SK-N-SH (cell line): ENCODE results near the gene SIGLEC1. TPM values are rescaled to one million over a fixed set of nuclear protein-coding genes. Genes with fewer than 3 reads are reported as not detected.

ENCODE experiments used
- CTCF ChIA-PET: fragments of 300-600, 350-600 bp; formaldehyde crosslinking; extraction: SDS; loops from one replicate; lab custom pipeline; 2021; lab: Yijun Ruan, JAX
- POLR2A ChIA-PET: fragments of 350-600 bp; sonication (Branson Sonifier 250); formaldehyde crosslinking; extraction: SDS; loops from one replicate; lab custom pipeline; 2020; ENCODE audit warnings: antibody characterized with exemption, inconsistent platforms; lab: Yijun Ruan, JAX
- DNase-seq: peaks from one replicate; pipeline ENCODE4 v3.0.0; 2012
- H2AFZ ChIP-seq: fragments of 200-600 bp; sonication (generic); 2 replicates; pipeline ENCODE4 v1.8.1; 2016; ENCODE audit warnings: antibody characterized with exemption, mild to moderate bottlenecking, low read depth
- H3F3A ChIP-seq: fragments of 200-600 bp; sonication (generic); replicated peaks from 2 replicates; pipeline ENCODE3; 2016; ENCODE audit warnings: antibody characterized with exemption, mild to moderate bottlenecking; ENCODE audit not compliant: insufficient read depth
- H3K27ac ChIP-seq, 2 experiments: fragments of 200-500 bp in 1 of 2; fragments of 200-600 bp in 1 of 2; sonication (Bioruptor generic) in 1 of 2; sonication (generic), shearing (Covaris generic) in 1 of 2; 2 replicates each; pipeline versions ENCODE4 v1.5.1 to v1.6.1; 2014 to 2016; ENCODE audit warnings: low read depth in 2 of 2, inconsistent platforms in 1 of 2, low read length in 1 of 2, mild to moderate bottlenecking in 1 of 2, mixed read lengths in 1 of 2
- H3K27me3 ChIP-seq: fragments of 200-600 bp; sonication (generic), shearing (Covaris generic); 2 replicates; pipeline ENCODE4 v1.6.1; 2016; ENCODE audit warnings: mixed run types; ENCODE audit not compliant: insufficient read depth
- H3K36me3 ChIP-seq, 2 experiments: fragments of 200-500 bp in 1 of 2; fragments of 200-600 bp in 1 of 2; sonication (Bioruptor generic) in 1 of 2; sonication (generic) in 1 of 2; replicated peaks in 1 of 2; 2 replicates each; pipeline versions ENCODE3 to v1.5.1; 2014 to 2016; ENCODE audit warnings: low read length in 1 of 2, mild to moderate bottlenecking in 1 of 2; ENCODE audit not compliant: insufficient read depth in 2 of 2, control insufficient read depth in 1 of 2
- H3K4me1 ChIP-seq, 2 experiments: fragments of 200-500 bp in 1 of 2; fragments of 200-600 bp in 1 of 2; sonication (Bioruptor generic) in 1 of 2; sonication (generic), shearing (Covaris generic) in 1 of 2; 2 replicates each; pipeline versions ENCODE4 v1.5.1 to v1.6.1; 2014 to 2016; ENCODE audit warnings: low read depth in 1 of 2, low read length in 1 of 2, mixed run types in 1 of 2; ENCODE audit not compliant: insufficient read depth in 2 of 2, control insufficient read depth in 1 of 2
- H3K4me2 ChIP-seq: fragments of 200-600 bp; sonication (generic), shearing (Covaris generic); 2 replicates; pipeline ENCODE4 v1.6.1; 2017; ENCODE audit warnings: mixed run types
- H3K4me3 ChIP-seq, 2 experiments: fragments of 200-500 bp in 1 of 2; fragments of 200-600 bp in 1 of 2; sonication (Bioruptor generic) in 1 of 2; sonication (generic), shearing (Covaris generic) in 1 of 2; 2 replicates each; pipeline versions ENCODE4 v1.5.1 to v1.8.1; 2014 to 2016; ENCODE audit warnings: low read depth in 2 of 2, inconsistent platforms in 1 of 2, low read length in 1 of 2, mild to moderate bottlenecking in 1 of 2, mixed read lengths in 1 of 2, moderate library complexity in 1 of 2
- H3K79me2 ChIP-seq: fragments of 200-600 bp; sonication (generic); 2 replicates; pipeline ENCODE4 v1.8.1; 2017; ENCODE audit warnings: mild to moderate bottlenecking; ENCODE audit not compliant: insufficient read depth
- H3K9ac ChIP-seq: fragments of 200-600 bp; sonication (generic); 2 replicates; pipeline ENCODE4 v1.6.1; 2017; ENCODE audit warnings: mixed run types
- H3K9me2 ChIP-seq: fragments of 200-600 bp; sonication (generic); 2 replicates; pipeline ENCODE4 v1.6.1; 2017; ENCODE audit warnings: mixed run types
- H3K9me3 ChIP-seq: fragments of 200-600 bp; sonication (generic); 2 replicates; pipeline ENCODE4 v1.6.1; 2017; ENCODE audit warnings: mixed run types, mild to moderate bottlenecking, moderate library complexity
- H4K20me1 ChIP-seq: fragments of 200-600 bp; sonication (generic); 2 replicates; pipeline ENCODE4 v1.6.1; 2017; ENCODE audit warnings: mild to moderate bottlenecking, mixed run types; ENCODE audit not compliant: insufficient read depth
- CHD2 ChIP-seq: fragments of 150-350 bp; IDR thresholded peaks from 2 replicates; pipeline ENCODE4 v1.6.1; 2018; ENCODE audit warnings: low read length; ENCODE audit not compliant: partially characterized antibody
- ELF1 ChIP-seq: IDR thresholded peaks from 2 replicates; pipeline ENCODE4 v1.4.0; 2012
- EP300 ChIP-seq, 2 experiments: IDR thresholded peaks; 2 replicates each; pipeline versions ENCODE4 v1.4.0 to v1.6.1; 2012; ENCODE audit warnings: borderline replicate concordance in 1 of 2, low read depth in 1 of 2, low read length in 1 of 2
- FOSL2 ChIP-seq: IDR thresholded peaks from 2 replicates; pipeline ENCODE4 v1.4.0; 2012; ENCODE audit warnings: low read depth, mild to moderate bottlenecking, moderate library complexity, borderline replicate concordance
- GABPA ChIP-seq: IDR thresholded peaks from 2 replicates; pipeline ENCODE4 v1.4.0; 2012; ENCODE audit warnings: low read depth, mild to moderate bottlenecking
- JUND ChIP-seq: IDR thresholded peaks from 2 replicates; pipeline ENCODE4 v1.4.0; 2012
- MEF2A ChIP-seq: IDR thresholded peaks from 2 replicates; pipeline ENCODE4 v1.4.0; 2012; ENCODE audit warnings: low read depth, borderline replicate concordance
- MXI1 ChIP-seq: IDR thresholded peaks from 2 replicates; pipeline ENCODE4 v1.6.1; 2012; ENCODE audit warnings: mild to moderate bottlenecking, low read depth, low read length, improper control_type of control experiment
- NFIC ChIP-seq: IDR thresholded peaks from 2 replicates; pipeline ENCODE4 v1.4.0; 2012; ENCODE audit warnings: borderline replicate concordance
- NRF1 ChIP-seq: IDR thresholded peaks from 2 replicates; pipeline ENCODE4 v1.6.1; 2012; ENCODE audit warnings: low read depth, mild to moderate bottlenecking, low read length
- RXRA ChIP-seq: IDR thresholded peaks from 2 replicates; pipeline ENCODE4 v1.4.0; 2012; ENCODE audit warnings: low read depth, mild to moderate bottlenecking, borderline replicate concordance
- SMC3 ChIP-seq: IDR thresholded peaks from 2 replicates; pipeline ENCODE4 v1.6.1; 2012; ENCODE audit warnings: low read depth, low read length, improper control_type of control experiment
- TAF1 ChIP-seq: IDR thresholded peaks from 2 replicates; pipeline ENCODE4 v1.6.1; 2012; ENCODE audit warnings: low read depth, mild to moderate bottlenecking, low read length, moderate library complexity, borderline replicate concordance
- TEAD4 ChIP-seq: IDR thresholded peaks from 2 replicates; pipeline ENCODE4 v1.4.0; 2012; ENCODE audit warnings: mild to moderate bottlenecking, borderline replicate concordance; ENCODE audit not compliant: insufficient read depth
- YY1 ChIP-seq: IDR thresholded peaks from 2 replicates; pipeline ENCODE4 v1.4.0; 2012; ENCODE audit warnings: low read depth, mild to moderate bottlenecking
- WGBS: methylation state at CpG from one replicate; pipeline ENCODE4 v1.1.6; 2017; ENCODE audit warnings: low lambda C conversion rate; 5-methylcytosine and 5-hydroxymethylcytosine counted together
- polyA plus RNA-seq, 3 experiments: library from polyadenylated mRNA; depleted of rRNA; stranded (reverse); fragments of >200 nt; gene quantifications; 2 replicates each; pipeline ENCODE4 v1.2.3, GENCODE V29; 2012
- TF ChIP-seq, protein P1 (sequence below): IDR thresholded peaks from 2 replicates; pipeline ENCODE4 v1.4.0; 2012; ENCODE audit warnings: low read depth
- TF ChIP-seq, protein P2 (sequence below): fragments of 200-600 bp; sonication (generic); IDR thresholded peaks from 2 replicates; pipeline ENCODE4 v1.6.1; 2017; ENCODE audit warnings: antibody characterized with exemption, mild to moderate bottlenecking, moderate library complexity

SIGLEC1 gene
- polyA plus RNA-seq, 1 of the 3 experiments (the other 2 are of a cell fraction), result not detected

DNA sequence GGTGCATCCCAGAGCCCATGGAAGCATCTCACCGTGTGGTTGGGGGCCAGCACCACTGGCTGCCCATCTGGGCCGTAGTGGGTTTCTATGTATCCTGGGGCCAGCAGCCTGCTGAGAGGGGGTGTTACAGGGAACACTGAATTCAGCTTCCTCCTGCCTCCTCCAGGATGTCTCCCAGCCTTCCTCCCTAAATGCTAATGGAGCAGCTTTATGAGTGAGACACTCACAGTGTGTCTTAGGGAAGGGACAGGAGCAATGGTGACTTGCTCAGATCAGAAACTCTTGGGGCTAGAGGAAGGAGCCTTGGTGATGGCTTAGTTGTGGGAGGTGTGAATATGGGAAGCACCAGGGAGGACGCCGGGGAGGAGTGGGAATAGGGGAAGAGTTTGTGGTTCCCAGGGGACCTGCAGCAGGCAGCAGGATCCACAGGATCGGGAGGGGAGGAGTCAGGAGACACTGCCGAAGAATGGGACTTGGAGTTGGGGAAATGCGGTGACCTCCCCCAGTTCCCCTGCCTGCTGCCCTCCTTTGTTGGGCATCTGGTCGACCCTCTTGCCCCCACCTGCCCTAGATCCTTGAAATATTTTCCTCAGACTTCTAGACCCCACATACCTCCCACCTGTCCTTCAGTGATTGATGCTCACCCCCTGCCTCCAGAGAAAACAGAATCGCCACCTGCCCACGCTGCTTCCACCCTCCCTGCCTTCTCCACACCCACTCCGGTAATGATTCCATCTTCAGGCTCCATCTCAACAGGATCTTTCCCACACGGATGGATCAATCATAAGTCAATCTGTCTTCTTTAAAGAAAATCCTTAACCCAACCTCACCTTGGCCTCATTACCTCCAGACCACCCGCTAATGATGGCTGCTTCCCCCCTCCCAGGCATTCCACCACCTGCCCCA, 37.2 kb downstream of the SIGLEC1 start:
- H3K36me3 ChIP-seq, result no peaks in the 10 kb centered on the region
- 20% methylated on average over 13 of the region's 13 CpGs for WGBS
- peaks cover 3% of the 10 kb centered on the region for H3F3A ChIP-seq
- no peaks in the 10 kb centered on the region for H3K79me2 ChIP-seq
- H3K9me2 ChIP-seq, result no peaks in the 10 kb centered on the region
- H3K4me3 ChIP-seq, result no peak overlapping the region
- CTCF ChIA-PET, result interaction anchor here (0.6 to 18.7 kb wide), 31 partner anchors 7 to 321 kb away, joined by 3 to 301 read pairs (median 10); partner anchors contain the start of genes ADISSP, AP5S1, CENPB and SIGLEC1
- H3K9ac ChIP-seq, result no peak overlapping the region
- H3K4me1 ChIP-seq, result peaks cover 18 to 19% of the 10 kb centered on the region in 2 experiments; a peak in 2 of 4 replicates
- H3K27ac ChIP-seq, result no peak overlapping the region
- POLR2A ChIA-PET, result no interaction called here
- no peaks in the 10 kb centered on the region for H4K20me1 ChIP-seq
- TF ChIP-seq MEF2A, result no peak
- no peak for TF ChIP-seq MXI1
- H3K27me3 ChIP-seq, result peaks cover 49% of the 10 kb centered on the region
- H3K9me3 ChIP-seq, result no peaks in the 10 kb centered on the region
- H3K4me2 ChIP-seq, result no peak overlapping the region
- DNase-seq, result no peak
- no peak overlapping the region for H2AFZ ChIP-seq

DNA sequence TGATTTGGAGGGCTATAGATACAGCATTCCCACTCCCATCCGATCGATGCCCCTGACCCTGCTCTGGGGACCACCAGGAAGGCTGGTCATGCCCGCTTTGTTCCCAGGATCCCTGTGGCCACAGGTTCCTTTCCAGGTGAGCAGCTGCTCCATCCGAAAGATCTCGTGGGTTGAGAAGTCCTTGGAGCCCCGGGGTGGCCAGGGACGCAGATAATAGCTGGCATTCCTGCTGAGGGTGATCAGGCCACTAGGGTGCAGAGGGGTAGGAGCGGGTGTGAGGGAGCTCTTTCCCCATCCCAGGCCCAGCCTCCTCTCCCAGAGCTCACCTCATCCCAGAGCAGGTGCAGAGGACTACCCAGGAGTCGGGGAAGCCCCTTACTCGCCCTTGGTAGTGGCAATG, 38.0 kb downstream of the SIGLEC1 start:
- no peaks in the 10 kb centered on the region for H3K36me3 ChIP-seq
- peaks cover 49% of the 10 kb centered on the region for H3K27me3 ChIP-seq
- H4K20me1 ChIP-seq, result no peaks in the 10 kb centered on the region
- no peak for TF ChIP-seq NFIC
- TF ChIP-seq NRF1, result no peak
- TF ChIP-seq, all 33 proteins: peak for 0
- no peak overlapping the region for H3K4me3 ChIP-seq
- H3K27ac ChIP-seq, result no peak overlapping the region
- H3F3A ChIP-seq, result peaks cover 3% of the 10 kb centered on the region
- no peaks in the 10 kb centered on the region for H3K9me3 ChIP-seq
- H2AFZ ChIP-seq, result no peak overlapping the region
- ChIA-PET CTCF (interaction anchor here (0.7 to 18.7 kb wide), 17 partner anchors 11 to 329 kb away, joined by 3 to 301 read pairs (median 5); partner anchors contain the start of genes ADISSP, AP5S1, CENPB and GFRA4), POLR2A (no interaction called here)
- no peak overlapping the region for H3K4me2 ChIP-seq
- no peak overlapping the region for H3K9ac ChIP-seq
- H3K79me2 ChIP-seq, result no peaks in the 10 kb centered on the region
- WGBS, result 38% methylated on average over 7 of the region's 10 CpGs
- H3K9me2 ChIP-seq, result no peaks in the 10 kb centered on the region
- peaks cover 10 to 12% of the 10 kb centered on the region in 2 experiments; a peak in 2 of 4 replicates for H3K4me1 ChIP-seq
- DNase-seq, result no peak

DNA sequence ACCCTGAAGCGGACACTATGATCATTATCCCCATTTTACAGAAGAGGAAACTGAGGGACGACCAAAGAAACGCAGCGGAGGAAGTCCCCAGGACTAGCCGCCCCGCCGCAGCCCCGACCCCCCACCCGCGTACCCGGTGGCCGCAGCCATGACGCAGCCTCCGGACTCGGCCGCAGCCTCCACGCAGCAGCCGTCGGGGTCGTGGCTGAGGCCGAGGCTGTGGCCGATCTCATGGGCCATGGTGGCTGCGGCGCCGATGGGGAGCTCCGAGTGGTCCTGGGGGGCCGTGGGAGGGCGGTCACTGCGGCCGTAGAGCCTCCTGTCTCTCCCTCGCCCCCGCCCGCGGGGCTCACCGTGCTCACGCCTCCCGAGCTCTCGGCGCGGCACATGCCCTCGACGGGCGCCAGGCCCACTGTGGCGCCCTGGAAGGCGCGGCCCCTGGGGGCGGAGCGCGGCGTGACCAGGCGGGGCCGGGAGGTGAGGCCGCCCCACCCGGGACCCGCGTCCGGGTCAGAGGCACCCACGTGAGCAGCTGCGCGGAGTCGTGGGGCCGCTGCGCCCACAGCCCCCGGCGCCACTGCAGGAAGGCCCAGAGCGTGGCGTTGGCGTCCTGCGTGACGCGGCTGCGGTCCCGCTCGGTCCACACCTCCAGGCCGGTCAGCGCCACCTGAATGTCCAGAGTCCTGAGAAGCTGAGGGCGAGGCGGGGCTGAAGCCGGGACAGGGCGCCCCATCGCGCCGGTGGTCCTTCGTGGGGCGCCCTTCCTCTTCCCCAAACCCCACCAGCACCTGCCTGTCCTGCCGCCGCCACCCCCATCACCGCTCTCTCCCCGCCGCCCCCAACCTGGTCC, 39.0 kb downstream of the SIGLEC1 start:
- WGBS, result 44% methylated on average over 28 of the region's 90 CpGs
- H3F3A ChIP-seq, result peaks cover 3% of the 10 kb centered on the region
- no peaks in the 10 kb centered on the region for H3K36me3 ChIP-seq
- H3K9me3 ChIP-seq, result no peaks in the 10 kb centered on the region
- H3K9ac ChIP-seq, result no peak overlapping the region
- POLR2A ChIA-PET, result interaction anchor here (0.6 kb wide), 1 partner anchor 628 kb away, joined by 3 read pairs; no protein-coding TSS in a partner anchor
- H3K4me3 ChIP-seq, result no peak overlapping the region
- H3K4me2 ChIP-seq, result no peak overlapping the region
- H3K27ac ChIP-seq, result no peak overlapping the region
- no peaks in the 10 kb centered on the region for H3K9me2 ChIP-seq
- no peak for DNase-seq
- H3K4me1 ChIP-seq, result peaks cover 3 to 12% of the 10 kb centered on the region in 2 experiments; a peak in 2 of 4 replicates
- no peak overlapping the region for H2AFZ ChIP-seq
- no peaks in the 10 kb centered on the region for H3K79me2 ChIP-seq
- peaks cover 49% of the 10 kb centered on the region for H3K27me3 ChIP-seq
- CTCF ChIA-PET, result interaction anchor here (1.0 to 18.7 kb wide), 15 partner anchors 10 to 182 kb away, joined by 3 to 301 read pairs (median 4); partner anchors contain the start of genes ADISSP, AP5S1, CENPB and GFRA4
- H4K20me1 ChIP-seq, result no peaks in the 10 kb centered on the region
- TF ChIP-seq FOSL2 (no peak), ELF1 (no peak), MXI1 (no peak), RXRA (no peak), EP300 (IDR thresholded peaks at IDR 0.05; ENCODE audit: borderline replicate concordance in 1 of 2, low read depth in 1 of 2, low read length in 1 of 2) (no peak), NFIC (no peak), CHD2 (no peak), SMC3 (no peak), TEAD4 (no peak), JUND (no peak), TAF1 (no peak), GABPA (no peak), YY1 (no peak)
- TF ChIP-seq, protein P1, sequence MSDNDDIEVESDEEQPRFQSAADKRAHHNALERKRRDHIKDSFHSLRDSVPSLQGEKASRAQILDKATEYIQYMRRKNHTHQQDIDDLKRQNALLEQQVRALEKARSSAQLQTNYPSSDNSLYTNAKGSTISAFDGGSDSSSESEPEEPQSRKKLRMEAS, result no peak
- TF ChIP-seq, protein P2, sequence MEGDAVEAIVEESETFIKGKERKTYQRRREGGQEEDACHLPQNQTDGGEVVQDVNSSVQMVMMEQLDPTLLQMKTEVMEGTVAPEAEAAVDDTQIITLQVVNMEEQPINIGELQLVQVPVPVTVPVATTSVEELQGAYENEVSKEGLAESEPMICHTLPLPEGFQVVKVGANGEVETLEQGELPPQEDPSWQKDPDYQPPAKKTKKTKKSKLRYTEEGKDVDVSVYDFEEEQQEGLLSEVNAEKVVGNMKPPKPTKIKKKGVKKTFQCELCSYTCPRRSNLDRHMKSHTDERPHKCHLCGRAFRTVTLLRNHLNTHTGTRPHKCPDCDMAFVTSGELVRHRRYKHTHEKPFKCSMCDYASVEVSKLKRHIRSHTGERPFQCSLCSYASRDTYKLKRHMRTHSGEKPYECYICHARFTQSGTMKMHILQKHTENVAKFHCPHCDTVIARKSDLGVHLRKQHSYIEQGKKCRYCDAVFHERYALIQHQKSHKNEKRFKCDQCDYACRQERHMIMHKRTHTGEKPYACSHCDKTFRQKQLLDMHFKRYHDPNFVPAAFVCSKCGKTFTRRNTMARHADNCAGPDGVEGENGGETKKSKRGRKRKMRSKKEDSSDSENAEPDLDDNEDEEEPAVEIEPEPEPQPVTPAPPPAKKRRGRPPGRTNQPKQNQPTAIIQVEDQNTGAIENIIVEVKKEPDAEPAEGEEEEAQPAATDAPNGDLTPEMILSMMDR, result no peak
